DND-41 (cell line): ENCODE results near the gene LPAR3.

Source experiments
- ATAC-seq: fragments of 200-7000 bp; cut with Tn5 transposase; 3 replicates; pipeline ENCODE4 v1.9.1; 2021; ENCODE audit warnings: low read depth; ENCODE audit not compliant: insufficient read depth
- DNase-seq: peaks from one replicate; pipeline ENCODE4 v3.0.0-alpha.2; 2020
- H2AFZ ChIP-seq: 2 replicates; pipeline ENCODE4 v1.6.0; 2012; ENCODE audit warnings: low read depth, low read length
- H3K27ac ChIP-seq: 2 replicates; pipeline ENCODE4 v1.5.1; 2012; ENCODE audit warnings: low read length, inconsistent platforms
- H3K27me3 ChIP-seq: fragments of 200-600 bp; sonication (generic); 2 replicates; pipeline ENCODE4 v1.6.0; 2012; ENCODE audit warnings: low read length, mild to moderate bottlenecking, inconsistent platforms; ENCODE audit not compliant: insufficient read depth, poor library complexity
- H3K36me3 ChIP-seq: 2 replicates; pipeline ENCODE4 v1.5.1; 2012; ENCODE audit warnings: low read length, inconsistent platforms; ENCODE audit not compliant: insufficient read depth
- H3K4me1 ChIP-seq: 2 replicates; pipeline ENCODE4 v1.5.1; 2012; ENCODE audit warnings: mild to moderate bottlenecking, low read length; ENCODE audit not compliant: insufficient read depth
- H3K4me2 ChIP-seq: 2 replicates; pipeline ENCODE4 v1.6.0; 2012; ENCODE audit warnings: mild to moderate bottlenecking, moderate library complexity, low read length, inconsistent platforms; ENCODE audit not compliant: insufficient read depth
- H3K4me3 ChIP-seq, 2 experiments: fragments of 200-600 bp in 1 of 2; shearing (Covaris generic) in 1 of 2; 2 replicates each; pipeline ENCODE4 v1.5.1; 2012 to 2016; ENCODE audit warnings: inconsistent platforms in 2 of 2, low read length in 2 of 2, mild to moderate bottlenecking in 2 of 2, low read depth in 1 of 2, moderate library complexity in 1 of 2
- H3K79me2 ChIP-seq: 2 replicates; pipeline ENCODE4 v1.6.0; 2012; ENCODE audit warnings: low read length, inconsistent platforms; ENCODE audit not compliant: insufficient read depth
- H3K9ac ChIP-seq: 2 replicates; pipeline ENCODE4 v1.6.0; 2012; ENCODE audit warnings: low read depth, mild to moderate bottlenecking, inconsistent platforms, low read length, moderate library complexity
- H3K9me3 ChIP-seq: 2 replicates; pipeline ENCODE4 v1.5.1; 2012; ENCODE audit warnings: low read length, moderate library complexity, mild to moderate bottlenecking, inconsistent platforms; ENCODE audit not compliant: insufficient read depth, severe bottlenecking
- H4K20me1 ChIP-seq: 2 replicates; pipeline ENCODE4 v1.6.0; 2012; ENCODE audit warnings: low read length; ENCODE audit not compliant: insufficient read depth
- CTCF ChIP-seq: IDR thresholded peaks from 2 replicates; pipeline ENCODE4 v1.5.1; 2012; ENCODE audit warnings: borderline replicate concordance, low read length, moderate library complexity, mild to moderate bottlenecking; ENCODE audit not compliant: poor library complexity, severe bottlenecking; ENCODE audit errors: extremely low read depth
- EZH2 ChIP-seq: IDR thresholded peaks from 3 replicates; pipeline ENCODE4 v1.6.1; 2012; ENCODE audit warnings: borderline replicate concordance, low read depth, mild to moderate bottlenecking, moderate library complexity, low read length, inconsistent platforms; ENCODE audit not compliant: severe bottlenecking

The LPAR3 gene

GRCh38 chr1:84861516-84861915, 31.5 kb downstream of the LPAR3 start:
- Histone ChIP-seq H3K27ac (no peak overlapping the region), H3K4me2 (no peak overlapping the region)
- no peak for TF ChIP-seq CTCF
- no peak for TF ChIP-seq EZH2

GRCh38 chr1:84859866-84860265, 33.1 kb downstream of the LPAR3 start:
- no peak for TF ChIP-seq CTCF
- no peak for TF ChIP-seq EZH2
- Histone ChIP-seq H3K4me1 (peaks cover 14% of the 10 kb centered on the region), H3K4me2 (no peak overlapping the region), H3K36me3 (no peaks in the 10 kb centered on the region), H4K20me1 (no peaks in the 10 kb centered on the region), H2AFZ (no peak overlapping the region), H3K9me3 (no peaks in the 10 kb centered on the region), H3K4me3 (no peak overlapping the region), H3K9ac (no peak overlapping the region), H3K27me3 (peaks cover 2% of the 10 kb centered on the region), H3K27ac (no peak overlapping the region), H3K79me2 (no peaks in the 10 kb centered on the region)
- DNase-seq (no peak), ATAC-seq (no peak)

More at GRCh38 chr1:84861516-84861915, 31.5 kb downstream of the LPAR3 start:
- Histone ChIP-seq H3K9me3 (no peaks in the 10 kb centered on the region), H3K9ac (no peak overlapping the region), H2AFZ (no peak overlapping the region), H3K36me3 (no peaks in the 10 kb centered on the region), H3K79me2 (no peaks in the 10 kb centered on the region), H3K27me3 (peaks cover 2% of the 10 kb centered on the region), H3K4me1 (peaks cover 14% of the 10 kb centered on the region), H4K20me1 (no peaks in the 10 kb centered on the region), H3K4me3 (no peak overlapping the region)
- DNase-seq, result no peak
- no peak for ATAC-seq

- ATAC-seq (no peak), DNase-seq (no peak)
- Histone ChIP-seq H3K27ac (no peak overlapping the region), H2AFZ (no peak overlapping the region), H3K79me2 (no peaks in the 10 kb centered on the region), H3K36me3 (no peaks in the 10 kb centered on the region), H3K4me2 (no peak overlapping the region), H4K20me1 (no peaks in the 10 kb centered on the region), H3K4me3 (no peak overlapping the region), H3K9ac (no peak overlapping the region), H3K9me3 (no peaks in the 10 kb centered on the region), H3K27me3 (no peaks in the 10 kb centered on the region), H3K4me1 (peaks cover 13% of the 10 kb centered on the region)
- TF ChIP-seq CTCF (no peak), EZH2 (no peak)
These were observed 35.1 kb downstream of the LPAR3 start for GRCh38 chr1:84857906-84858305.
